G401 (cell line): ENCODE data around the gene ZBBX. TPM values are rescaled to one million over a fixed set of nuclear protein-coding genes. Genes with fewer than 3 reads are reported as not detected.

Source experiments
- total RNA-seq: library from RNA; depleted of rRNA; stranded (reverse); fragments of >200 nt; shearing (Covaris generic); gene quantifications from 2 replicates; pipeline ENCODE4 v1.2.3, GENCODE V29; 2014; rRNA removed

ZBBX gene
- total RNA-seq, 1 experiment from 2014 or later: not detected

Other genes starting within 250 kb of the ZBBX start
- gene SERPINI2, start 93.7 kb upstream of the ZBBX start, total RNA-seq: not detected in 2 replicates